Lung microvascular endothelial cell (primary cell): Measurements from ENCODE around the gene IL4R. TPM values are rescaled to one million over a fixed set of nuclear protein-coding genes. Genes with fewer than 3 reads are reported as not detected.
A peak's percentile ranks its signal among the peaks of the same experiment; 100 is the strongest.
"Not testable (repeated sequence)": the region's sequence is repeated elsewhere in the genome, so short reads cannot be mapped to it uniquely, and the experiment has no call there.

Source experiments
- DNase-seq, 2 donors: peaks; one replicate each; pipeline versions ENCODE4 v3.0.0 to v3.0.0-alpha.2; 2010; ENCODE audit warnings: low read depth in 2 of 2
- total RNA-seq: library from RNA; depleted of rRNA; stranded (reverse); fragments of >200 nt; gene quantifications from 2 replicates; pipeline ENCODE4 v1.2.1, GENCODE V29; 2014

IL4R gene
- total RNA-seq, 1 donor from 2014 or later = 10.5 TPM

DNA sequence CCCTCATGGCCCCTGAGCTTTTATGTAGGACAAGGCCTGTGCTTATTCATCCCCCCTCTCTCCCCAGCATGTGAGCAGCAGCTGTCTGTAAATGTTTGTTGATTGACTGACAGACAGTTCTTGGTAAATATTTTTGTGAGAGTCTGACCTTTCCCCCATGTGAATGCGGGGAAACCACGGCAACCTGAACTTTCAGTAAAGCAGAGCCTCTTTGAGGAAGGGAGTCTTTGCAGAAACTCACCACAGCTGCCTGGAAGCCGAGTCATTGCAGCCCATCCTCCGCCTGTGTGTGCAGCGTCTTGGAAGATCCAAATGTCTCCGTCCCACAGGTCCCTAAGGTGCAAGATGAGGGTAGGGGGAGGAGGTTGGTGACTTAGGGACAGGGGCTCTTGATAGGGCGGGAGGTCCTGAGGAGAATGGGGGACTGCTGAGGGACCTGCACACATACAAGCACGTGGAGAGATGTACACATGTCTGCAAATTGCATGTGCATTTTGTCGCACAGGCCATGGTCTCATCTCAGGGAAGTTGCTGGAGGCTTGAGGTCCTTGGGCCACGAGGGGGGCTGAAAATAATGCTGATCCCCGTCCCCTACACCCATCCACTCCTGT lies 65.2 kb downstream of the IL4R start:
- DNase-seq = no peak

DNA sequence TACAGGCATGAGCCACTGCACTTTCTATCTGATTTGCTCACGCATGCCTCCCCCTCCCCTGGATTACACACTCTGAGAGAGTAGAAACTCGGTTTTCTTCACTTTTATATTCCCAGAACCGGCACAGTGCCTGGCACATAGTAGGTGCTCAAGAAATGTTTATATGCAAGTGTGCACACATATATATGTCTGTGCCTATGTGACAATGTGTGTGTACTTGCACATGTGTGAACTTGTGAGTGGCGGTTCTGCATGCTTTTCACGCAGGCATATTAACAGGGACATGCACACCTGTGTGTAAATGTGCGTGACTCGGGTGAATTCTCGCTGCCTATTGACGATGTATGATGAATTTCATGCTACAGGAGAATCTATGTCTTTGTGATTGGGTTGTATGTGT lies 66.1 kb downstream of the IL4R start:
- DNase-seq = no peak

DNA sequence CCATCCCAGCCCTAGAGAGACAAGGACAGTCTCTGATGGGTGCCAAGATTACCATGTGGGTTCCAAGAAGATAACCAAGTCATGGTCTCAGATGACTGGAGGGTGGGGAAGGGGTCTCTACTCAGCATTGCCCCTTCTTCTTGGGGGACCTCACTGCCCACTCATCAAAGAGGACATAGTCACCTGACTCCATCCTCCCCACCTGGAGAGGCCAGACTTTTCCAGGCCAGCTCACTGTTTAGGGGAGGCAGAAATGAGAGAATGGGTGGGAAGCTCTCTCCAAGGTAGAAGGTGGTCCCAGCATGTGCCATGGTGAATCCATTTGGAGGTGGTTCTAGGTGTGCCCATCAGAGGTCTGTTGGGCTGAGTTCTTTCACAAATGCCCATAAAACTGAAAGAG lies 67.5 kb downstream of the IL4R start:
- DNase-seq = no peak

DNA sequence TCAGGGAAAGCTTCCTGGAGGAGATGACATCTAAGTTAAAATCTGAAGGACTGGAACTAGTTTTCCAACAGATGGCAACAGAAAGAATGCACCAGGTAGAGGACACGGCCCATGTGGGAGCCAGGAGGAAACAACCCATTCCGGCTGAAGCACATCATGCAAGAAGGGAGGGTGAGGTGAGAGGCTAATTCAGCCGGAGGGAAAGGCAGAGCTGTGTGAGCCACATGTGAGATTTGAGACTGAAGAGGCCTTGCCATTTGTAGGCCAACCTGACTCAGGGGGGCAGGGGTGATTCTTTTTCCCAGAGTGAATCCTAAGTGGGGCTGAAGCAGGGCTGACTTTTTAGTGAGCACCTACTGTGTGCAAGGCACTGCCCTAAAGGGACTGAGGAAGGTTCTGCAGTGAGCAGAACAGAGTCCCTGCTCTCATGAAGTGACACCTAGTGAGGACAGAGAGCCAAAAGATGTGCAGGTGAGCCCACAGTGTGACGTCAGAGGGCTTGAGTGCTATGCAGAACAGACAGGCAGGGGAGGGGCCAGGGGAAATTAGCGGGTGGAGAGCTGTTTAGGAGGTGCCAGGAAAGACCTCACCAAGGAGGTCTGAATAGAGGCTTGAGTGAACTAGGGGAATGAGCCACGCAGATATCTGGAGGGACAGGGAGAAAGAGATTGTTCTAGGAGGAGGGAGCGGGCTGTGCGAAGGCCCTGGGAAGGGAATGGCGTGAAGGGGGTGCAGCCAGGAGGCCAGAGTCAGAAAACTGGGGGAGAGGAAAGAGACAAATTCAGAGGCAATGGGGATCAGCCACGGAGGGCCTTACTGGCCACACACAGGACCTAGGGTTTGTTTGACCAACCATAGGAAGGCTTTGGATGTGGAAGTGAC lies 68.4 kb downstream of the IL4R start:
- no peak for DNase-seq

DNA sequence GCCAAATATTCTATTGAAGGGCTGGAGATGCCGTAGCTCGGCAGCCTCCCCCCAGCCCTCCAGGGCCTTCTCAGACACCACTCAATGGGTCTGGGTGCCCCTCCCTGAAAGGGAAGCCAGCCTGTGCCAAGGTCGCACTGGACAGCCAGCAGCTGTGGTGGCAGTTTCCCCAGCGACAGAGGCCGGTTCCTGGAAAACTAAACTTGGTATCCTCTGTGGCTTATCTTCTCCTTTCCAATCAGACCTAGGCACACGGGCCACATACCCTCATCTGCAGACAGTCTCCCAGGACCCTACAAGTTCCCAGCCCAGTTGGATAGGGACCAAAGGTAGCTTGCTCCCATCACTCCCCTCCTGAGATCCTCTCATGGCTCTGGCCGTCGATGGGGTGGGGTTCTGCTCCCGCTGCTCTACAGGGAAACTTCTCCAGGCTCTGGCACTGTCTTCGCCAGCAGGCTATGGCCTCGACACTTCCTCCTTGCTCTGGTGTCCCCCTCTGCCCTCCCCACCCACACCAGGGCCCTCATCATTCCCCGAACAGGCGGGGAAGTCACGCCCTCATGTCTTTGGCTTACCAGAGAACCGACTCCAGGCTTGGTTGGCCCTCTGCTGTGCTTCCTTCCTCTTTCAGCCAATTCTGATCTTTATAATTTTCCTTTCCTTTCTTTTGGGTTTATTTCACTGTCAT lies 69.9 kb downstream of the IL4R start:
- no peak for DNase-seq

DNA sequence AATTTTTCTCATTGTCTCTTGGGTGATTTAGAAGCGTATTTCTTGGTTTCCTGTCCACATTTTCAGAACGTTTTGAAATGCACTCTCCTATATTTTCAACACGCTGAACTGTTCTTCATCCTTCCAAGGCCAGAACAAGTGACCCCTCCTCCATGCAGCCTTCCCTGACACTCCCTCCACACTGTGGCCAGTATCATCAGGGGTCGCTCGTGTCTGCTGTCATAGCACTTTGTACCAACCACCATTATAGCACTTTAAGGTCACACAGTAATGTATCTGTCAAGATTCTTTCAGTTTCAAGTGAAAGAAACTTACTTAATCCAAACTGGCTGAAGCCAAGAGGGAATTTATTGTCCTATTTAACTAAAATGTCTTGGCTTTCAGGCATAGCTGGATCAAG lies 70.7 kb downstream of the IL4R start:
- DNase-seq = no peak

DNA sequence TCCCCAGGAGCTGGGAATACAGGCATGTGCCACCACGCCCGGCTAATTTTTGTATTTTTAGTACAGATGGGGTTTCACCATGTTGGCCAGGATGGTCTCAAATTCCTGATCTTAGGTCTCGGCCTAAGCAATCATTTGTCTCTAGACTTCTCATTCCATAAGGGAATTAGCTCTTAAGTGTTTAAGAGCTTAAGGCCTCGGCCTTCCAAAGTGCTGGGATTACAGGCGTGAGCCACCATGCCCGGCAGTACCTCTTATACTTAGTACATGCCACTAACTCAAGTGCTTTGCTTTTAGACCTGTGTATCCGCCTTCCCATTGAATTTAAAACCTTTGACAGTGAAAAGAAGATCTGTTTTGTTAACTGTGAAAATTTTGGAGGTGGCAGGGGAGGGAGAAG lies 71.6 kb downstream of the IL4R start:
- no peak for DNase-seq

DNA sequence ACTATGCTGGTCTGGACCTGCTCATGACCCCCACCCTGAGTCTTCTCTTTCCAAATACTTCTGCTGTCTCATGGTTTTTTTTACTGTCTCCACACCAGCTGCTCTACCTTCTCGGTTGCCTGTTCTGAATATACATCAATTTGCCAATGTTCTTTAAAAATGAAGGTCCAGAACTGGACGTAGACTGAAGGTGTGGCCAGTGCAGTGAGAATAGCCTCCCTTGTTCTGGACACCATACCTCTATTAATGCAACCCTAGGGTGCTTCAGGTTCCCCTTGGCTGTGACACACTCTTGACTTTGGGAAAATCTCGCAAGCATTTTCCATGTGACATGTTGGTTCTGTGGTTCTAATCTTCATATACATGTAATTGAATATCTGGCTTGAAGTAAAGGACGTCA lies 72.9 kb downstream of the IL4R start:
- DNase-seq = no peak

DNA sequence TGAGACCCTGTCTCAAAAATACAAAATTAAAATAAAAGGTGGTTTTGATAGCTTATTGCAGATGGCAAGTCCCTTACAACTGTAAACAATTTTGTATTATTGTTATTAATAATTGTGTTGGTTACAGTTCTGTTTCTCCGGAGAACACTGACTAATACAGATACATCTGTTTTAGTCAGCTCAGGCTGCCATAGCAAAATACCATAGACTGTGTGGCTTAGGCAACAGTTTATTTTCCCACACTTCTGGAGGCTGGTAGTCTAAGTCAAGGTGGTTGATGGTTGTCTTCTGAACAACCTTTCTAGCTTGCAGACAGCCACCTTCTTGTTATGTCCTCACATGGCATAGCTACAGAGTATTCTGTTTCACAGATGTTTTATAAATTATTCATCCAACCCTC lies 74.0 kb downstream of the IL4R start:
- DNase-seq = no peak

DNA sequence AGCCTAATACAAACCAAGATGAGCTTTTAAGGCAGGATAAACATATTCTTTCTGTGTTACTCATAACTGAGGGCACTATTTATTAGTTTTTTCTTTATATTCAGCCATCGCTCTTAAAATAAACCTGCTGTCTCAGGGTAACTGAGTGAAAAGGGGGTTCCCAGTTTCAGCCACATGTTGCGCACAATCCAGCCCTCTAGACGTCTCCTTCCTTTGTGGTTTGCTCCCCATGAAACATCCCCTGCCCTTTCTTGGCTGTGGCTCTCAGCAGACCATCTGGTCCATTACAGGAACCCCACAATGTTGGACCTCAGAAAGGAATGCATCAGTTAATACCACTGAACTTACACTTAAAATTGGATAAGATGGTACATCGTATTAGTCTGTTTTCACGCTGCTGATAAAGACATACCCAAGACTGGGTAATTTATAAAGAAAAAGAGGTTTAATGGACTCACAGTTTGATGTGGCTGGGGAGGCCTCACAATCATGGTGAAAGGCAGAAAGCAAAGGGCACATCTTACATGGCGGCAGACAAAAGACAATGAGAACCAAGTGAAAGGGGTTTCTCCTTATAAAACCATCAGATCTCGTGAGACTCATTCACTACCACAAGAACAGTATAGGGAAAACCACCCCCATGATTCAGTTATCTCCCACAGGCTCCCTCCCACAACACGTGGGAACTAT lies 75.6 kb downstream of the IL4R start:
- DNase-seq = no peak

DNA sequence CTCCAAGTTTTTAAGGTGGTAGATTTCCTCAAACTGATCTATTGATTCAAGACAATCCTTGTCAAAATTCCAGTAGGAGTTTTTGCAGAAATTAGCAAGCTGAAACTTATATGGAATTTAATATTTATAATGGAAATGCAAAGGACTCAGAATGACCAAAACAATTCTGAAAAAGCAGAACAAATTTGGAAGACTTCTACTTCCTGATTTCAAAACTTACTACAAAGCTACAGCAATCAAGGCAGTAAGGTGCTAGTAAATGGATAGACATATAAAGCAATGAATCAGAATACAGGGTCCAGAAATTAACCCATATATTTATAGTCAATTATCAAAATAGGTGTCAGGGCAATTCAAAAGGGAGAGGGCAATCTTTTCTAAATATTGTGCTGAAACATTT lies 76.4 kb downstream of the IL4R start:
- no peak for DNase-seq

DNA sequence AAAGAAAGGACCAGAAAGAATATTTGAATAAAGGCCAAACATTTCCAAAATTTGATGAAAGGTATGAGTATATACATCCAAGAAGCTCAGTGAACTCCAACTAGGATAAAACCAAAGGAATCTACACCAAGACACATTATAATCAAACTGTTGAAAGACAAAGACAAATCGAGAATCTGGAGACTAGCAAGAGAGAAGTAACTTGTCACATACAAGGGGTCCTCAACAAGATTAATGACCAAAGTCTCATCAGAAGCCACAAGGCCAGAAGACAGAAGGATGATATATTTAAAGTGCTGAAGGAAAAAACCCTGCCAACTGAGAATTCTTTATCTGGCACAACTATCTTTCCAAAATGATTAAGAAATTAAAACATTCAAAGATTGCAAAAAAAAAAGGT lies 78.9 kb downstream of the IL4R start:
- DNase-seq = no peak

DNA sequence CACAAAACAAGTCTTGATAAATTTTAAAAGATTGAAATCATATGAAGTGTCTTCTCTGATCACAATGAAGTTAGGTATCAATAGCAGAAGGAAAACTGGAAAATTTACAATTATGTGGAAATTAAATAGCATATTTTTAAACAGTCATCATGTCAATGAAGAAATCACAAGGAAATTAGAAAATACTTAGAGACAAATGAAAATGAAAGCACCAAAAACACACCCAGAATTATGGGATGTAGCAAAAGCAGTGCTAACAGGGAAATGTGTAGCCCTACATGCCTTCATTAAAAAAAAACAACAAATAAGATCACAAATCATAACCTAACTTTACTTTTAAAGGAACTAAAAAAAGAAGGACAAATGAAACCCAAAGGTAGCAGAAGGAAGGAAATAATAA lies 80.7 kb downstream of the IL4R start:
- no peak for DNase-seq

DNA sequence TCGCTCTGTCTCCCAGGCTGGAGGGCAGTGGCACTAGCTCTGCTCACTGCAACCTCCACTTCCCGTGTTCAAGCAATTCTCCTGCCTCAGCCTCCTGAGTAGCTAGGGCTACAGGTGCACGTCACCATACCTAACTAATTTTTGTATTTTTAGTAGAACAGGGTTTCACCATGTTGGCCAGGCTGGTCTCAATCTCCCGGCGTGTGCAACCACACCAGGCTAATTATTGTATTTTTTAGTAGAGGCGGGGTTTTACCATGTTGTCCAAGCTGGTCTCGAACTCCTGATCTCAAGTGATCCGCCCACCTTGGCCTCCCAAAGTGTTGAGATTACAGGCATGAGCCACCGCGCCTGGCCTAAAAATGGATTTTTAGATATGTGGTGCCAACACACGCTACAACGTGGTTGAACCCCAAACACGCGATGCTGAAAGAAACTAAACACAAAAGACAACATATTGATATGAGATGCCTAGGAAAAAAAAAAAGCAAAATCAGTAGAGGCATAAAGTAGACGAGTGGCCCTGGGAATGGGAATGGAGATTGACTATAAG lies 84.6 kb downstream of the IL4R start:
- not testable (repeated sequence) for DNase-seq

DNA sequence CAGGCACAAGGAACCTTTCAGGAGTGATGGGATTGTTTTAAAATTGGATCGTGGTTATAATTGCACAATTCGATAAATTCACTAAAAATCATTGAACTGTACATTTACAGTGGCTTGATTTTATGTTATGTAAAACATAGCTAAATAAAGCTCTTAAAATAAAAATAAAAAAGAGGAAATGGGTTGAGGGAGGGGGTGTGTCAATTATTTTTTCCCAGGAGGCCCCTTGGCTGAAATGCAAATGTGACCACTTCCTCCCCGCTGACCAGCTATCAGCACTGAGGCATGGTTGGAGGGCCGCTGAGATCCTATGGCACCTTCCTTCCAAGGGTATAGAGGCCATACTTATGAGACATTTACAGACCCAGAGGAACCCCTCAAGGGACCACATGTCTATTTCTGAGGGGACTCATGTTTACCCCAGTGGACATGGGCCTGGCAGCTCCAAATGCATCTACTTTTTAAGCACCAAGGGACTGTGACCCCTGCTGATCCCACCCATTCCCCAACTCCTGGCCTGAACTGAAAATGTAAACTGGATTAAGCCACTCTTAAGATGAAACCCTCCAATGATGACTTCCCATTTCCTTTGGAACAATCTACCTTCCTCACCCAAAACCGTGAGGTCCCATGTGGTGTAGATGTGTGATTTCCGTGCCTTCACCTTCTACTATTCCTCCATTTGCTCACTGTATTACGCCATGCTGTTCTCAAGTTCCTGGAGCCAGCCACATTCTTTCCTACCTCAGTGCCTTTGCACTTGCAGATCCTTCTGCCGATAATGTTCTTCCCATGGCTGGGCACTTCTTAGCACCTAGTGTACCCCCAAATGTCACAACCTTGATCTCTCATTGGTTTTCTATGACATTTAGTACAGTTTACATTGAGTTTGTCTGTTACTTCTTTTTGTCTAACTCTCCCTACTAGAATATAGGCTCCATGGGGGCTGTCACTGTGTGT lies 85.4 kb downstream of the IL4R start:
- DNase-seq = no peak

DNA sequence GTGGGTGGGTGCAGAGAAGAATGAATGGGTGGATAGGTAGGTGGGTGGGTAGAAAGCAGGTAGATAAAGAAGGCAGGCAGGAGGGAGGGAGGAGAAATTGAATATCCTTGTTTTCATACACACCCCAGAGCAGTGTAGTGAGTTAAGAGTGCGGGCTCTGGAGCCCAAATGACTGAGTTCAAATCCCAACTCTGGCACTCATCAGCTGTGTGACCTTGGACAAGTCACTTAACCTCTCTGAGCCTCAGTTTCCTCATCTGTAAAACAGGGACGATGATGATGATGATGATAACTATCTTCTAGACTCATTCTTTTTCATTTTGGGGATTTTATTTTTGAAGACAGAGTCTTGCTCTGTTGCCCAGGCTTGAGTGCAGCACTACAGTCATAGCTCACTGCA lies 86.2 kb downstream of the IL4R start:
- no peak for DNase-seq

DNA sequence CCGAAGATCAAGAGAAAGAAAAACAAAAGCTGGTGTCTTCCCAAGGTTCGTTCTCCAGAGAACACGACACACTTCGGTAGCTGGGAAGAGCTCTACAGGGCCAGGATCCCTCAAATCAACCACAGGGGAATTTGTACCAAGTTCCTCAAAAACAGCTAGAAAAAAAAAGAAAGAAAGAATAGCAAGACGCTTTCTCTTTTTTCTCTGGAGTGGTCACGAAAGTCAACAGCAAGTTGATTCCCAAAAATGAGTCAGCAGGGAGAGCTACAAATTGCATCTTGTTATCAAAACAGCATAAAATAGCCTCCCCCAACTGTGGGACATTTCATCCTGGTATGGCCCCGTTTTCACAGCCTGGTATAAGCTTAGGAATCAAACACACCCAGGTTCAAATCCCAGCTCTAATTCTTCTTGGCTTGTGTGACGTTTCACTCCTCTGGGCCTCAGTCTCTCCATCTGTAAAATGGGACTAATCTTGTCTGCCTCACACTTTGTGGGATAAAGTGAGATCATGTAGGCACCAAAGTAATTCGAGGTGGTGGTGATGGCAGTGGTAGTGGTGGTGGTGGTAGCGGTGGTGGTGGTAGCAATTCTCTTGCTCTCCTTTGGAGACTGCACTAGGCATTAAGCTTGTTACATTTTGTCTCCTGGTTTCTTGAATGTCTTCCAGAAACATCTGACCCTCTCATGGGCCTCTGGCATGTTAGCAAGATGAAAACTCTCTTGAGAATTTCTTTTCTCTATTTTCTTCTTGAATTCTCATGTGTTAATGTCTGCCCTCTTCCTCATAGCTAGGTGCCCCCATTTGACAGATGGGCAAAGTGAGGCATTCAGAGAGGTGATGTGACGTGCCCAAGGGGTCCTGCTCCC lies 87.2 kb downstream of the IL4R start:
- no peak for DNase-seq

DNA sequence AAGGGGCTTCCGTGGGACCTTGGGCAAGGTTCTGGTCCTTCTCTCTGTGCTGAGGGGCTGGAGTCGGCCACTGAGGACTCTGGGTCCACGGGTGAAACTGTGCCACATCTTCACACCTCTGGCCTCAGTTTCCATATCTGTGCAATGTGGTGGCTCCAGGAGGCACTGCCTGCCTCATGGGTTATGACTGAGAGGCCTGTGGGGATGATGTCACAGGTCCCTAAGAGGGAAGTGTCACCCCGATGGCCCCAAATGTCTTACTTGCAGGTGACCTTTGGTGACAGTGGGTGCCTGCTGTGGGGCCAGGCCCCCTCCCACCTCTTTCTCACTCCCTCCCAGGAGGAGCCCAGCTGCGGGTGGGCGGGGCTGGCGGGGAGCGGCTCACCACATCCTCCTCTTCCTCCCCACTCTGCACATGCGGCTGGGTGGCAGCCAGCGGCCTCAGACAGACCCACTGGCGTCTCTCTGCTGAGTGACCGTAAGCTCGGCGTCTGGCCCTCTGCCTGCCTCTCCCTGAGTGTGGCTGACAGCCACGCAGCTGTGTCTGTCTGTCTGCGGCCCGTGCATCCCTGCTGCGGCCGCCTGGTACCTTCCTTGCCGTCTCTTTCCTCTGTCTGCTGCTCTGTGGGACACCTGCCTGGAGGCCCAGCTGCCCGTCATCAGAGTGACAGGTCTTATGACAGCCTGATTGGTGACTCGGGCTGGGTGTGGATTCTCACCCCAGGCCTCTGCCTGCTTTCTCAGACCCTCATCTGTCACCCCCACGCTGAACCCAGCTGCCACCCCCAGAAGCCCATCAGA lies 88.2 kb downstream of the IL4R start, which contains the start of gene IL21R:
TSS of gene IL21R (plus strand) at position 407 of the 801 bp plus-strand sequence. CDS start 27,898 bp downstream, outside the sequence.
- peak; percentile 62 to 66 for DNase-seq

DNA sequence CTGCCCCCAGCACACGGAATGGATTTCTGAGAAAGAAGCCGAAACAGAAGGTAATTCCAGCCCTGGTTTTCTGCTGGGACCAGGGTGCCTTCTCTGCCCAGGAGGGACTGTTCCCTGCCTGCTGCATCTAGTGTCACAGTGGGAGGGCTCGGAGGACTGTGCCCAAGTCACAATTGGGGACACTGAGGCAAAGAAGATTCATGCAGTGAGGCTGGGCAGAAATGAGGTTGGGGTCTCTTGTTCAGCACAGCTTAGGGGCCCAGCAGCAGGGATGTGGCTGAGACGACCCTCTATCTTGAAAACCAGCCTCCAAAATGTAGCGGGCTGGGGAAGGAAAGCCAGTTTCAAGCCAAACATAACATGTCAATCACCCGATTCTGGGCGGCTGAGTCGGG lies 88.8 kb downstream of the IL4R start:
- no peak for DNase-seq
